Measurements from ENCODE around the gene TUBE1. TPM values are rescaled to one million over a fixed set of nuclear protein-coding genes. Genes with fewer than 3 reads are reported as not detected.

TUBE1 gene
- total and polyA plus RNA-seq, 7 donors: 7.6 to 65.2 (median 32.5) TPM

- WGBS, 2 donors: 91 to 94% methylated on average over 4 of the region's 4 CpGs
- no peak for TF ChIP-seq POLR2A (IDR thresholded peaks at IDR 0.05)
- DNase-seq: no peak
- no peak overlapping the region for H3K4me3 ChIP-seq
- H3K4me1 ChIP-seq: peaks cover 0 to 7% (median 1%) of the 10 kb centered on the region in 4 donors
- no peaks in the 10 kb centered on the region for H3K27me3 ChIP-seq
- no peaks in the 10 kb centered on the region for H3K9me3 ChIP-seq
- no peak overlapping the region for H3K27ac ChIP-seq
- intact Hi-C loops (cut with DNase I): no loop called here
- no peaks in the 10 kb centered on the region for H3K36me3 ChIP-seq
Measured at GRCh38 chr6:112026933-112027332, 60.3 kb downstream of the TUBE1 start.

- Histone ChIP-seq H3K4me3 (no peak overlapping the region), H3K36me3 (no peaks in the 10 kb centered on the region), H3K27ac (no peak overlapping the region), H3K9me3 (no peaks in the 10 kb centered on the region), H3K4me1 (peaks cover 0 to 14% (median 9%) of the 10 kb centered on the region in 4 donors), H3K27me3 (no peaks in the 10 kb centered on the region)
- 98% methylated on average over 4 of the region's 4 CpGs for WGBS, 2 donors
- no peak for TF ChIP-seq POLR2A (IDR thresholded peaks at IDR 0.05)
- no peak for DNase-seq
- intact Hi-C loops (cut with DNase I): no loop called here
Measured at GRCh38 chr6:112024464-112024863, 62.8 kb downstream of the TUBE1 start.

GRCh38 chr6:112022749-112023148 lies 64.5 kb downstream of the TUBE1 start:
- no peaks in the 10 kb centered on the region for H3K36me3 ChIP-seq
- no peak overlapping the region for H3K27ac ChIP-seq
- no peaks in the 10 kb centered on the region for H3K9me3 ChIP-seq
- no peak overlapping the region for H3K4me3 ChIP-seq
- no peak for TF ChIP-seq CTCF (IDR thresholded peaks at IDR 0.05)
- TF ChIP-seq POLR2A (IDR thresholded peaks at IDR 0.05): no peak
- TF ChIP-seq EP300 (IDR thresholded peaks at IDR 0.05): no peak
- TF ChIP-seq POLR2AphosphoS5 (IDR thresholded peaks at IDR 0.05): no peak
- peaks cover 0 to 25% (median 12%) of the 10 kb centered on the region in 4 donors for H3K4me1 ChIP-seq
- no peak for DNase-seq
- H3K27me3 ChIP-seq: no peaks in the 10 kb centered on the region
- intact Hi-C loops (cut with DNase I): no loop called here

GRCh38 chr6:112021691-112022310 lies 65.5 kb downstream of the TUBE1 start:
- Histone ChIP-seq H3K4me3 (no peak overlapping the region), H3K4me1 (peaks cover 0 to 25% (median 12%) of the 10 kb centered on the region in 4 donors), H3K27me3 (no peaks in the 10 kb centered on the region), H3K36me3 (no peaks in the 10 kb centered on the region), H3K27ac (no peak overlapping the region), H3K9me3 (no peaks in the 10 kb centered on the region)
- 40 to 69% methylated on average over 6 of the region's 6 CpGs for WGBS, 2 donors
- no peak for DNase-seq
- intact Hi-C loops (cut with DNase I): no loop called here
- TF ChIP-seq EP300 (IDR thresholded peaks at IDR 0.05) (no peak), CTCF (IDR thresholded peaks at IDR 0.05) (no peak), POLR2A (IDR thresholded peaks at IDR 0.05) (no peak), POLR2AphosphoS5 (IDR thresholded peaks at IDR 0.05) (no peak)

Other genes with a start within 250 kb of the TUBE1 start
- gene FYN, start 214.0 kb downstream of the TUBE1 start, total RNA-seq: 10 to 100 TPM; 56.9 to 81.4 (median 67.9) TPM
- 10 to 100 TPM in 2 of 3 donors, 1 to 10 TPM in 1; 2.3 to 43.9 (median 35.4) TPM for gene FYN, start 214.0 kb downstream of the TUBE1 start, polyA plus RNA-seq
- not detected for gene CCN6, start 33.4 kb downstream of the TUBE1 start, total RNA-seq
- not detected for gene CCN6, start 33.4 kb downstream of the TUBE1 start, polyA plus RNA-seq
- 10 to 100 TPM; 11.4 to 22.2 (median 16.6) TPM for gene FAM229B, start 109 bp upstream of the TUBE1 start, total RNA-seq
- 1 to 10 TPM in 2 of 3 donors, under 1 TPM in 1; 0.46 to 7.8 (median 3.5) TPM for gene FAM229B, start 109 bp upstream of the TUBE1 start, polyA plus RNA-seq
- 100 to 1,000 TPM in 3 of 4 donors, 10 to 100 TPM in 1; 95.3 to 225 (median 140) TPM for gene LAMA4, start 167.1 kb upstream of the TUBE1 start, total RNA-seq
- gene LAMA4, start 167.1 kb upstream of the TUBE1 start, polyA plus RNA-seq: 10 to 100 TPM in 1 of 3 donors, 1 to 10 TPM in 2; 6.9 to 16.6 (median 9.0) TPM